Ammon's horn (tissue), 1 donor: ENCODE measurements around the gene ZBTB16.
A peak's percentile ranks its signal among the peaks of the same experiment; 100 is the strongest.

Experiments
- DNase-seq: peaks from one replicate; pipeline ENCODE4 v3.0.0-alpha.2; 2016; ENCODE audit warnings: low spot score

The ZBTB16 gene

DNA sequence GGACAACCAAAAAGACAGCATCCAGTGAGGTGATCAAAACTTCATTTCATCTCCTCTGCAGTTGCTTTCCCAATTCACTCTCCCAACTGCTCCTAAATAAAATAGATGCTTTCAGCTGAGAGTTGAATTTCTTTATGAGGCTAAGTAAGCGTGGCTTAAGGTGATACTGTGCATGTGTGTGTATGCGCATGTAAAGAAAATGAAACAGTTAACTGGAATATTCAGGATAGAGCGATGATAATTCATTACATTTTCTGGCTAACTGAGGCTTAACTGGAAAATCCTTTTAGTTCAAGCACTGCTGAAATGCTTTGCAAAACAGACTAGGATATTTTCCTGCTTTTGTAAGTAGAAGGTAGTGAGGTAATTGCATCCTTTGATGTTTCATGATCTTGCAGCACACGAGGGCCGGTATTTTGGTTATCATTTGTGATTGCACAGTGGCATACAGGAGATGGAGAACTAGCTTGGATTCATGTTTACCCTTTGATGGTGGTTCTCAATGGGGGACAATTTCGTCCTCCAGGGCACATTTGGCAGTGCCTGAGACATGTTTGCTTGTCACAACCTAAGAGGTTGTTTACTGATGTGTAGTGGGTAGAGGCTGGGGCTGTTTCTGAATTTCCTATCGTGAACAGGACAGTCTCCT lies 71.2 kb downstream of the ZBTB16 start:
- no peak for DNase-seq

DNA sequence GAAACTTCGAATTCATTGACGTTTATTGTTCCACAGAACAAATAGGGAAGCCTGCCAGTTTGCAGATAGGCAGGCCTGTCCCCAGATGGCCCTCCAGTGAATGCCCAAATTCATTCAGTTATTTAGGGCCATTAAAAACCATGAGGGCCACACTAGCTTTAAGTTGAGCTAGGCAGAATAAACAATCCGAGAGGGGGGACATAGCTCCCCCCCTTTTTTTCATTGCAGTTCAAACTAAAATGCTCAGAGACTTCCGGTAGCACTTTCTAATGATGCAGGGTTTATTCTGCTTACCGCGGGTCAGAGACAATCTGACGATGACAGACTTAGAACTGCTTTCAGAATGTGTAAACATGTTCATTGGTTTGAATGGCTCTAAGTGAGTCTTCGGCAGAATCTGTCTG lies 72.0 kb downstream of the ZBTB16 start:
- peak; percentile 74 for DNase-seq

DNA sequence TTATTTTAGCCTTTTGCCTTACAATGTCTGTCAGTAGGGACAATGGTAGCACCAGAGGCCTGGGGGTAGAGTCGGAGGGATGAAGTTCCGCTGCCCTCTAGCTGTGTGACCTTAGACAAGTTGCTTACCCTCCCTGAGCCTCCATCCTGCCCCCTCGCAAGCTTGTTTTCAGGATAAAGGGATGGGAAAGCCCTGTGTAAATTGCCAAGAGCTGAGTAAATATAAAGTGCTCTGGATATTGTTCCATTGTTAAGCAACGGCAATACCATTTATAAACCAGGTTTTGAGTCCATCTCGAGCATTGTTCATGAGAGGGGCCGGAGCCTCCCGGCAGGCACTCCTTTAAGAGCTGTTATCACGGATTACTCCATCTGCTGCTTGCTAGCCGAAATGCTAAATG lies 72.9 kb downstream of the ZBTB16 start:
- DNase-seq: no peak

DNA sequence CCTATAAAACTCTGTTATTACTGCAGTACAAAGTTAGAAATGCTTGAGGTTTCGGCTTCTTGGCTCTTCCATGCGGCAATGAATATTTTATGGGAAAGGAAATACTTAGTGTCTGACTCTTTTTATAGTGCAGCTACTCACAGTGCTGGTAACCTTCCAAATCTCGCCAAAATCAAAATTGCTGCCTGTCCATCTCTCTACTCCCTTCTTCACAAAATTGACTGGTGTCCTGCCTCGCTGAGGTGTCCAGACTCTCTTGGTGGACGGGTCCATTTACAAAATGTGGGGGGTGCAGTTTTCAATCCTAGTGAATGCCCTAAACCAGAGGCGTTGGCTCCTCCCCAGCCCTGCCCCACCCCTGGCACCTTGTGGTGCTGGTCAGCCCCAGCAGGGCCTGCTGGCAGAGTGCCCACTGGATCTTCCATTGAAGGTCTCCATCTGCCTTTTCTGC lies 73.5 kb downstream of the ZBTB16 start:
- no peak for DNase-seq

DNA sequence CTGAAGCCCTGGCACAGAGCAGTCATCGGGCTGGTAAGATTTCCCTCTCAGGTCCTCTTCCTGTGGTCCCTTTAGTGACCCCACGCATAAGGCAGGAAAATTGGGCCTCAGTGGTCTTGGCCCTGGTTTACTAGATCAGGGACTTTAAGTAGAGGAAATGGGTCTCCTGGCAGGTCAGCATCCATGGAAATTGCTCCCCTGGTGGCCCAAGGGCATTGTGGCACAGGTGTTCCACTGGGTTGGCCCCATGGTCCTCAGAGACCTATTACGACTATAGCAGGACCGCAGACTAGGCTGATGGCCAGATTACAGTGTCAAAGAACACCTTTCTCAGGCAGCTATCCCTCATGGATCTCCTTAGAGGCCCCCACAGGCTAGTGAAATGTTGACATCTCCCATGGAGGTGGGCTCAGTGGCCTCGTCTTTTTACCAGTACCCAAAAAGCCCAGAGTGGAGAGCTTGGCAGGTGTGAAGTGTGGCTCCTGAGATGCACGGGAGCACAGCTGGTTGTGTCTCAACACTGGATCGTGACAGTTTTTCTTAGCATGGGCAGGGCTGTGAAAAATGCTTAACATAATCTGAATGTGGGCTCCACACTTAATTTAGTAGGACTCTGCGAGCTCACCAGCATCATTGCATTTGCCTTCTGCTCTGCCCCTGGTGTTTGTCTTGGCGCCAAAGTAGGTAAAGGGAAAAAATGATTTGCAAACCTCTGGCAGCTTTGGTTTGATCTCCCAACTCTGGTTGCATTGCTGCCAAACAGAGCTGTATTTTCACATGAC lies 74.2 kb downstream of the ZBTB16 start:
- no peak for DNase-seq

DNA sequence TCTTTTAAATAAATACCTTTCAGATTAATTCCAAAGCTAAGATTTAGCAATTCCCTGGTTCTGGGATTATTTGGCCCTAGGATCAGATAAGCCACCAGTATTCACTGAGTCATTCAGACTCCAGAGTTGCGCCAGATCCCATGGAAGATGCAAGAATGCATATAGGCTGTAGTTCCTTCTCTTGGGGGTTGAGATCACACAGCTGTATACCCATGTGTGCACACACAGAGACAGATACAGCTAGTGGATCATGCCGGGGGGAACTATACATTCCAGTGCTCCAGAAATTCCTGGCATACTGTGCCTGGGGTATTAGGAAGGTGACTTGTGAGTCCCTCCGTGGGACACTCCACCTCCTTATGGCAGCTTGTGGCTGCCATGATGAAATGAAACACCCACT lies 75.4 kb downstream of the ZBTB16 start:
- no peak for DNase-seq

DNA sequence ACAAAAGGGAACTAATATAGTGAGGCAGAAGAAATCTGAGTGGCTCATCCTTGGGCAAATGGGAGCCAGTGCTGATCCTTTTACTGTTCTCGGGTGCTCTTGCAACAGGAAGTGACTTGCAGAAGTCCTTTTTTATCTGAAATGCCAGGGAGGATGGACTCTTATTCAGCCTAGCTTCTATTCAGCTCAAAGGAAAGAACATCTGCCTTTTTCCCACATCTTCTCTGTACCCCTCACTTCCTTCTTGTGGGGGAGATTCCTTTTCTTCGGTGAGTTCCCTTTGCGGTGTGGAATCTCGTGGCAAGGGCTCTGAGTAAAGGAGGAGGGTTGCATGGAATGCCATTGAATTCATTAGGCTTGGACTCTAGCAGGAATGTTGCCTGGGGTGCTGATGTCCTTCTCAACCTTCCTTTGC lies 76.2 kb downstream of the ZBTB16 start:
- DNase-seq: no peak

DNA sequence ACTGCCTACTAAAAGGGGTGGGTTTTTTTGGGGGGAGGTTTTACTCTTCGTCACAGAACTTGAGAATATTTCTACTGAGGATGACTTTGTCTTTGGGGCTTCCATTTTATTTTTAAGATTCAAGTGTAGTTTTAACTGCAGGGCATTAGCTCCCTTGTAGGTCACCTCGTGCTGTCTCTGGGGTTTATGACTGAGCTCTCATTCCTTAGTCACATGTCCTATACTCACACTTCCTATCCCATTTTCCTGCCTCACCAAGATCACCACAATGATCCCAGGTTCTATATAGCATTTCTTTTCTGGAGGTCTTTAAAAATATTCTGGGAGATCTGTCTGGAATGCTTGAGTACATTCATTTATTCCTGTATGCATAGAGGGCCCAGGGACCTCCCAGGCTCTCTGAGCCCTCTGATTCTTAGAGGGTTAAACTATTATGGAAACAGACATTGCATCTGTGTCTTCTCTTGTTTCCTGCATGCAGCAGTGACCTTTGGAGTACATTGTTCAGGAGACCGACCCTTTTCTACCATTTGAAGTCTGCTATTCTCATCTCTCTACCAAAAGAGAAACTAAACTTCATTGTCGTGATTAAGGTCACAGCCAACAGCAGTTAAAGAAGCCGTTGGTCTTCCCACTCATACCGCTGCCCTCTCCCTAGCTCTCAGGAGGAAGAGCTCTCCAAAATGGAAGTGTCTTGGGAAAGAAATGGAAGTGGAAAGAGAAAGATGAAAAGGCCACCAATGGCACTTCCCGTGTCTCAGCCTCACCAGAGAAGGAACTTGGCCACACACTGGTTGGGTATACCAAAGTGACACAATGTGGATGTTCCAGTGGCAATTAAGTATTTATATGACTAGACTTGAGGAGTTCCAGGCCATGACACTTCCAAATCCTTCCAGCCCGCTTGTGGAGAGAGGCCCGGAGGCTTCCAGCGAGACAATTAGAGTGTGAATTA lies 77.5 kb downstream of the ZBTB16 start:
- no peak for DNase-seq

DNA sequence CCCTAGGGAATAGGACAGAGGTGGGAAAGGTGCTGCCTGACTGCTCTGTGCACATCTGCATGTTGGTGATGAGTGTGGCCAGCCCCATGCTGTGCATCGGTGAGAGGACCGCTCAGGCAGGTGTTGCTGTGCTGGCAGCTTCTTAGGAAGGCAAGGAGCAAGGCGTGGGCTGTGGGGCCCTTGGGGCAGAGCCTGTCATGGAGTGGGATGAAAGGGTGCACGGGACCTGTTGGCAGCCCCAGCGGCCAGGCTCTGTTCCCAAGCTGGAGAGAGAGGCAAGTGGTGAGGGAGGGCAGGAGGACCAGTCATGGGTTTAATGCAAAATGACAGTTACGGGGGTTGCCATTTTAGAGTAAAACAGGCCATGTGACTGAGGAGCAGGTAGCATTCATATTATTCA lies 78.3 kb downstream of the ZBTB16 start:
- DNase-seq: no peak

DNA sequence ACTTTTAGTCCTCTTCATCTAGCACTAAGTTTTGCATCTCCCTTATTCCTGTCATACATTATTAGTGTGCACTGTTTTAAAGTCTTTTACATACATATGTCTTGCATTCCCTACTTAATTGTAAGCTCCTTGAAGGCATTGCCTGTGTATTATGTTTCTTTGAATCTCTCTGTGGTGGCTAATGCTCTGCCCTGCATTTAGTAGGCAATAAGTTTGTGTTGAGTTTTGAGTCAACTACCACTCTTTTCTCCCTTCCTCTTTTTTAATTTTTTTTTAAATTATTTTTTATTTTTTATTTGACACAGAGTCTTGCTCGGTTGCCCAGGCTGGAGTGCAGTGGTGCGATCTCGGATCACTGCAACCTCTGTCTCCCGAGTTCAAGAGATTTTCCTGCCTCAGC lies 78.9 kb downstream of the ZBTB16 start:
- no peak for DNase-seq

DNA sequence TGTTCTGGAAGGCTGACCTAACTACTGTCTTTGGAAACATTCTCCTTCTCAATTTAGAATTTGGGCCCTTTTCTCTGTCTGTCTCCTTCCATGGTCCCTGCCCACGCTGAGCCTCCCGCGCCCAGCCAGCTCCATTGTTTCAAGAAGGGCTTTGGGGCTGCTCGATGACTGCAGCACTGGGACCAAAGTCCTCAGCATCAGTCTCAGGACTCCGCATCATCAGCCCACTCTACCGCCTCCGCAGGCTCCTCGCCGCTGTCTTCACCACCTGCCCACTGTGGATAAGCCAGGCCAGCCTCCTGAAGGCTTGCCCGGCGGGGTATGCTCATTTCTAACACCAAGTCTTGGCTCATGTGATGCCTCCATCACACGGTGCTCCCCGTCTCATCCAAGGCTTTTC lies 81.3 kb downstream of the ZBTB16 start:
- DNase-seq: no peak

DNA sequence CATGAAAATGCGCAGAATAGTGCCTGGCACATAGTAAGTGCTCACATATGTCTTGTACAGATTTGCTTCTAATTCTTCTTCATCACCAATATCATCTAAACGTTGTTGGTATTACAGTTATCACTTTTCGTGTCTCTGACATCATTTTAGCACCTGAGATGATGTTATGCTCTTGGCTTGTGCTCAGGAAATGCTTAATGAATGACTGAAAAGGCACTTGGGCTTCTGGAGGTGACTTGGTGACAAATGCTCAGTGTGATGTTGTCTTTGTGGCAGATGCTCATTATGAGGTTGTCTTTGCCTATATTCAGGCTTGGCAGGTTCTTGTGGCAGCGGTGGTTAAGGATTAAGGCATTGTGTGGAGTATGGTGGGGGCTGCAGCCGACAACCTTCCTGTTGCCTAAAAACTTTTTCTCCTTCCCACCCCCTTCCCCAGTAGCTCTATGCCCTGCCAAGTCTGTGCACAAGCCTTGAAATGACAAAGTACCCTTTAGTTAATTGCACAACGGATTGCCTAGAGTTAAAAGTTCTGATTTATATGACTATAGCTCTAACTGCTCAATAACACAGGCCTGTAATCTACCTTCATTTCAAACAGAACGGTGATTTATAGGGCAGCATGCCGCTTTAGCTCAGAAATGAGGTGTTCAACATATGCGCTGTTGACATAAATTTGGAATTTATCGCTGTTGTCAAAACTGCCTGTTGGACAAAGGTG lies 82.5 kb downstream of the ZBTB16 start:
- DNase-seq: no peak

DNA sequence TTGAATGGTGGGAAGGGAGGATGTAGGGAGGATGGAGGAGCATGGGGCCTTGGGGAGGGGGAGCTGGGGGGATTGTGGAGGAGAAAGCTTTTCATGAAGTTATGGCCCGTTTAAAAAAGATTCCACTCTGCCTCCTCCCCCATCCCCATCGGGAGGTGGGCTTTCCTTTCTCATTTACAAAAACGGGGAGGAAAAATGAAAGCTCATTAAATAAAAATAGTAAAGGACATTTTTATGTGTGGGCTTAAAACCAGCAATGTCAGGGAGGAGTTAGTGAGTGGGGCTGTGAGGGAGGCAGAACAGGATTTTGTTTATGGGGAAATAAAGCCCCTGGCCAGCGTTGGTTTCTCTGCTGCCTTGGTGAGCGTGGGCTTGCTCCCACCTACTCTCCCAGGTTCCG lies 83.2 kb downstream of the ZBTB16 start:
- DNase-seq: no peak

DNA sequence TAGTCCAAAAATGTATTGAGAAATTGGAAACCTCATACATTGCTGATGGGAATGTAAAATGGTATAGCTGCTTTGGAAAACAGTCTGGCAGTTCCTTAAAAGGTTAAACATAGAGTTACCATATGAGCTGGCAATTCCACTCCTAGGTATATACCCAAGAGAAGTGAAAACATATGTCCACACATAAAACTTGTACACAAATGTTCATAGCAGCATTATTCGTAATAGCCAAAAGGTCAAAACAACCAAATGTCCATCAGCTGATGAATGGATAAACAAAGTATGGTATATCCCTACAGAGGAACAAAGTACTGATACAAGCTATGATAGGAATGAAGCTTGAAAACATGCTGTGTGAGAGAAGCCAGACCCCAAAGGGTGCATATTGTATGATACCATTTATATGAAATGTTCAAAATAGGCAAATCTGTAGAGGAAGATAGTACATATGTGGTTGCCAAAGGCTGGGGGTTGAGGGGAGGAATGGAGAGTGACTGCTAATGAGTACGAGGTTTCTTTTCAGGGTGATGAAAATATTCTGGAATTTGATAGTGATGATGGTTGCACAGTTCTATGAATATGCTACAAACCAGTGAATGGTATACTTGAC lies 85.8 kb downstream of the ZBTB16 start:
- DNase-seq: no peak

DNA sequence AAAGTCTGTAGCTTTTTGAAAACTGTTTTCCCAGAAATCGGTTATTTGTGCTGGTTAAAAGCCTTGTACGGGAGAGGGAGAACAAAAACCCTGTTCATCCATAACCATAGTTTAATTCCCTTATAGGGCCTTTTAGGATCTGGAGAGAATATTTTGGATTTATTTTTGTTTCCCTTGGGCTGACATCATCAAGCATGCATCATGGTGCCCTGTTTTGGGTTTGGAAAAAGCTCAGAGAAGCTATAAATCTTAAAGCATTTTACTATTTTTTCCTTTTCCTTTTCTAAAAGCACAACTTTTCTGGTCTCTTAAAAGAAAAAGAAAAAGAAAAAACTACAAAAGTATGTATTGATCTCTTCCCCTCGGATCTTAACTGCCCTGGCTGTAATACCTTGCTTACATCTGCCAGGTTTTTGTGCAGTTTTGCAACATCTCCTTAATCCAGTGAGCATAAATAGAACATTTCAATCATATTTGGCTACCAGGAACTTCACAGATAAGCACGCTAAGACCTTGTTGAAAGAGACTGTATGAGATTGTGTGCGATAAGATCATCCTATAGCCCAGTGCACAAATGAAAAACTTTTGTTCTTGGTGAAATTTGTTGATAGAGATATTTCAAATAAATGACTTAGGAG lies 88.0 kb downstream of the ZBTB16 start:
- no peak for DNase-seq

DNA sequence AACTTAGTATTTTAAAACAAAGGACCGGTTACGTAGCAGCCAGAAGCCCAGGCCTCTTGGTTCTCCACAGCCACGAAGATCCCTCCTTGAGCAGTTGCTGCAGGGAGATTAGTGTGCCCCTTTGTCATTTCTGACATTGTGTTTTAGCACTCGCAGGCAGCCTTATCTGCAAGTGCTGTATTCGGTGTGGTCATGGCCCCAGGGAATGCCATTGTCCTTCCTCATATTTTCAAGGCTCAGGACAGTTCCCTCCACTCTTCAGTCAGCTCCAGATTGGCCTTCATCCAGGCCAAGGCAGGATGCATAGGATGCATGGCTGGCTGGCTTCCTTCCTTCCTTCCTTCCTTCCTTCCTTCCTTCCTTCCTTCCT lies 88.5 kb downstream of the ZBTB16 start:
- DNase-seq: no peak

DNA sequence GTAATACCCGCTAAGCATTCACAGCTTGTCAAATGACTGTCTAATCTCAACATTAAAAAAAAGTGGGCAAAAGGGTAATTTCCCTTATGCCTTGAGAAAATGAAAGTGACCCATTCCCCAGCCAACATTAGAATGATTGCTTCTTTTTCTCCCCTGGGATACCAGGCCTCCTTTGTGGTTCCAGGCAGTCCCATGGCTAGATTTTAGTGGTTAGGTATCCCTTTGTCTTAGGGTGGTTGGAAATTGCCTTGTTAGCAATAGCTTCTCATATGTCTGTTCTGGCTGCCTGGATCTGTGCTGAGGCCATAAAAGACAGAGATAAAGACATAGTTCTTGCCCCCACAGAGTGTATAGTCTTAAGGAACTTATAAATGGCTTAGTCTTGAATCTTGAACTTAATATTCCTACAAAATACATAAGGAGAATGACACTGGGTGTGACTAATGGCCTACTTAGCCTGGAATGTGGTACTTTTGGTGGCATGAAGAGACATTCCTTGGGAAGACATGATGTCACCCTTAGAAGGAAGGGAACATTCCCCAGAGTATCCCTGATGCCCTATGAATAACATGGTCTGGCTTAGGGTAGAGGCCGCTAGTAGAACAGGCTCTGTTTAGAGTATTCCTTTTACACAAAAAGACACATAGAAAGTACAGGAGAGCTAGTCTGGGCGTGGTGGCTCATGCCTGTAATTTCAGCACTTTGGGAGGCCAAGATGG lies 90.3 kb downstream of the ZBTB16 start:
- no peak for DNase-seq

DNA sequence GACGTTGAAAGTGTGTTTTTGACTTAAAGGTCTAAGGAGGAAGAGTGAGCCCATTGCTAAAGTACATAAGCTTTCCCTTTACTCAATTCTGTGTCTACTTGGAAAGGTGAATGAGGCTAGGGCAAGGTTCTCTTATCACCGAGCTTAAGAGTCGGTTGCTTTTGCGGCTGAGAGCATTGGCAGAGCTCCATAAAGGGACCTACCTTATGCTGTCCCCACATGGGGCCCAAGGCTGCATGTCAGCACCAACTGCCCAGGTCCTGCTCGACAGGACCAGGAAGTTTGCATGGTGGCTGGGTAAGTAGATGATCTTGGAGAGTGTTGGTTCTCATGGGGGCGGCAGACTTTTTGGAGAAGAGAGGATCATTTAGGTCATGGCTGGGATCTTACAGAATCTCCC lies 91.2 kb downstream of the ZBTB16 start:
- no peak for DNase-seq

DNA sequence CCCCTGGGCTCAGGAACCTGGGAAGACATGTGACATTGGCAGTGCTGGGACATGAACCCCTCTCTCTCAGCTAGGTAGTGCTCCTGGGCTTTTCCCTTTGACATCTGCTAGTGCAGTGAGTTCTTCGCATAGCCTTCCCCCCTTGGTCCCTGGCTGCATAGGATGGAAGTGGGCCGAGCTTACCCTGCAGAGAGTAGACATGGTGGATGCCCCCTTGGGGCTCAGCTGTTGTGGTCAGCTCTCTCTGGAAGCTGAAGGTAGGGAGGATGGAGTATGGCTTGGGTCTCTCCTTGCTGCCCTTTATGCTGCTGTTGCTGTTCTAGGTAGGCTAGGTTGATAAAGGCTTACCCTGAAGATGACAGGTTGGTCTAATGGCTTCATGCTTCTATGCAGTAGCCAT lies 92.1 kb downstream of the ZBTB16 start:
- no peak for DNase-seq

DNA sequence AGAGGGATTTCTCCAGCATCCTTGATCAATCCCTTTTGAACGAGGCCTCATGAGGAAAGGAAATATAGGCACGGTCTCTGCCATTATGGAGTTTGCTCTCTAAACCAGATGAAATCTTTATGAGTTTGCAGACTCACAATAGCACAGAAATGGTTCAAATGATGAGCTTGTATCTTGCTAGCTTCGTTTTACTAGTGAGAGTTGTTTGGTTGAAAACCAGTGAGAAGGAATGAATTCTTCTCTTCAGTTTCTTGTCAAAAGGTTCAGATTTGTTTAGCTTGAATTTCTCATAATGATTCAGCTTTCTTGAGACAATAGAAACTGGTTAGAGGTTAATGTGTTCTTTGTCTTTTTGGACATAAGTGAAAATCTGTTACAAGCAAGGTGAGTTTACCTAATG lies 92.7 kb downstream of the ZBTB16 start:
- no peak for DNase-seq
